Heart right ventricle (tissue), 16 donors: ENCODE measurements around the gene MCM3AP. TPM values are rescaled to one million over a fixed set of nuclear protein-coding genes. Genes with fewer than 3 reads are reported as not detected.

Experiments used
- ATAC-seq, 8 donors: fragments of 200-7000 bp; cut with Tn5 transposase; one replicate each; pipeline ENCODE4 v1.9.1; 2020; ENCODE audit warnings: mild to moderate bottlenecking in 8 of 8, moderate library complexity in 8 of 8, moderate number of reproducible peaks in 1 of 8
- DNase-seq, 2 donors: peaks; one replicate each; pipeline ENCODE4 v3.0.0-alpha.2; 2020
- H3K27ac ChIP-seq, 10 donors: fragments of 200-600 bp; sonication (generic) in 2 of 10; one replicate each; pipeline versions ENCODE4 v1.5.0 to v1.8.0; 2020 to 2022; ENCODE audit warnings: mild to moderate bottlenecking in 3 of 10
- H3K27me3 ChIP-seq, 7 donors: fragments of 200-600 bp; one replicate each; pipeline ENCODE4 v1.8.0; 2021 to 2022; ENCODE audit warnings: mild to moderate bottlenecking in 2 of 7
- H3K36me3 ChIP-seq, 9 donors: fragments of 200-600 bp; sonication (generic) in 1 of 9; one replicate each; pipeline versions ENCODE4 v1.5.0 to v1.8.0; 2020 to 2022; ENCODE audit warnings: mild to moderate bottlenecking in 2 of 9
- H3K4me1 ChIP-seq, 9 donors: fragments of 200-600 bp; sonication (generic) in 1 of 9; one replicate each; pipeline versions ENCODE4 v1.5.0 to v1.8.0; 2020 to 2022; ENCODE audit warnings: mild to moderate bottlenecking in 4 of 9
- H3K4me3 ChIP-seq, 10 donors: fragments of 200-600 bp; sonication (generic) in 2 of 10; one replicate each; pipeline versions ENCODE4 v1.5.0 to v1.8.0; 2020 to 2022; ENCODE audit warnings: mild to moderate bottlenecking in 7 of 10, moderate library complexity in 2 of 10
- H3K9me3 ChIP-seq, 11 donors: fragments of 200-600 bp in 10 of 11; sonication (generic) in 2 of 11; one replicate each; pipeline versions ENCODE4 v1.5.0 to v1.8.0; 2013 to 2022; ENCODE audit warnings: mild to moderate bottlenecking in 2 of 11, control low read depth in 1 of 11, moderate library complexity in 1 of 11
- WGBS, 2 donors: extraction: QIAGEN DNeasy Blood & Tissue Kit; methylation state at CpG; one replicate each; pipeline ENCODE4 v1.1.7; 2013; ENCODE audit warnings: inconsistent platforms in 1 of 2; 5-methylcytosine and 5-hydroxymethylcytosine counted together
- intact Hi-C, 10 donors: fragments of 100-400 bp; cut with DNase I; formaldehyde crosslinking; loops; one replicate each; pipeline versions ENCODE4 v1.11.1 to v1.14.2; 2022
- polyA plus RNA-seq, 2 donors: library from polyadenylated mRNA; stranded (reverse); fragments of 200-250 nt; gene quantifications; one replicate each; pipeline ENCODE4 v1.2.3, GENCODE V29; 2013
- total RNA-seq, 10 donors: library from RNA; stranded (reverse); fragmentation: NEBNext Ultra II Directional in 3 of 10; extraction: Animal tissue kit (Norgen Biotek cat#: 25700) in 3 of 10; gene quantifications; one replicate each; pipeline versions ENCODE4 v1.2.1 to v1.2.4, GENCODE V29; 2021 to 2023
- TF ChIP-seq, protein P1 (sequence below), 9 donors: fragments of 200-600 bp; sonication (generic) in 2 of 9; IDR thresholded peaks; one replicate each; pipeline versions ENCODE4 v1.5.0 to v1.8.0; 2021 to 2022; ENCODE audit warnings: antibody characterized with exemption in 9 of 9, mild to moderate bottlenecking in 5 of 9, moderate library complexity in 1 of 9
- donor health status: Arrhythmogenic right ventricular cardiomyopathy.
- donor health status: ischemic (EF 13 %, LVEDD 7.1; RV severe dilation, severe dysfunction).
- donor health status: healthy with polysubstance abuse.
- donor health status: DM: no; HTN: yes; CAD: no.
- donor health status: DM: no; HTN: no; CAD: no.
- donor health status: ischemic (EF 25% LVEDD 6.9; RV normal size, moderate dysfunction).
- donor health status: ischemic (EF 25% LVEDD 5.7; RV mildly dilated, moderate dysfunction).
- donor health status: healthy.
- donor health status: DM: yes; HTN: yes; CAD: no.
- donor health status: Ischemic cardiomyopathy.
- donor health status: ischemic (EF 35%, LVEDD 5.7; RV mildly dilated, moderate dysfunction).
- donor health status: nonischemic (EF 11% LVEDD 7.7; RV severe dilation, severe dysfunction).
- donor health status: DM: yes; HTN: yes; CAD: no.
- donor health status: PGD.
- donor health status: ischemic (EF 29% LVEDD 5.4; RV normal size, mild dysfunction).
- donor health status: nonischemic (EF 23%, LVEDD 6.1; RV moderate dilation, normal function).

The MCM3AP gene
- total and polyA plus RNA-seq, 12 donors = 31.0 to 68.4 (median 52.0) TPM

DNA sequence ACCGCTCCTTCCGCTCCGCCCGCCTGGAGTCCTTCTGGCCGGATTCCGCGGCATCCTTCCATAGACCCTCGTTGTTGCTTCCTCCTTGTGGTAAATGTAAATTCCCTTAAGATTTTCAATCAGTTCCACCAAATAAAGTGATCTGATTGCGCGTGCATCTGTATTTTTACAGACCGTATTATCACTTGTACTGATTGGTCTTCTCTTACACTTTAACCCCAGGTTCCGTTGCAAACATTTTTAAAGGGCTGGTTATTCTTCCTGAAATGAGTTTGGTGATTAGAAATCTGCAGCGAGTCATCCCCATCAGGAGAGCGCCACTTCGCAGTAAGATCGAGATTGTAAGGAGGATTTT lies 1.2 kb upstream of the MCM3AP start:
- peak overlapping the region; percentile 59 to 93 (median 82) for H3K4me3 ChIP-seq
- WGBS, 2 donors = 1% methylated on average over 16 of the region's 16 CpGs
- H3K27me3 ChIP-seq = no peaks in the 10 kb centered on the region
- intact Hi-C loops = loop anchor here in 4 of 10 donors (1.0 to 10.0 kb wide), 6 partner anchors 36 to 102 kb away; partner anchors contain the start of genes PCNT (in 3 of the 4), C21orf58 (in 2 of the 4), LSS (in 1 of the 4) and SPATC1L (in 1 of the 4)
- H3K4me1 ChIP-seq = peaks cover 22 to 62% (median 47%) of the 10 kb centered on the region in 9 donors
- ATAC-seq = peak in 1 of 8 donors; percentile 1
- peak overlapping the region; percentile 89 to 98 (median 94) for H3K27ac ChIP-seq
- peaks cover 0 to 54% (median 9%) of the 10 kb centered on the region in 9 donors for H3K36me3 ChIP-seq
- TF ChIP-seq, protein P1, sequence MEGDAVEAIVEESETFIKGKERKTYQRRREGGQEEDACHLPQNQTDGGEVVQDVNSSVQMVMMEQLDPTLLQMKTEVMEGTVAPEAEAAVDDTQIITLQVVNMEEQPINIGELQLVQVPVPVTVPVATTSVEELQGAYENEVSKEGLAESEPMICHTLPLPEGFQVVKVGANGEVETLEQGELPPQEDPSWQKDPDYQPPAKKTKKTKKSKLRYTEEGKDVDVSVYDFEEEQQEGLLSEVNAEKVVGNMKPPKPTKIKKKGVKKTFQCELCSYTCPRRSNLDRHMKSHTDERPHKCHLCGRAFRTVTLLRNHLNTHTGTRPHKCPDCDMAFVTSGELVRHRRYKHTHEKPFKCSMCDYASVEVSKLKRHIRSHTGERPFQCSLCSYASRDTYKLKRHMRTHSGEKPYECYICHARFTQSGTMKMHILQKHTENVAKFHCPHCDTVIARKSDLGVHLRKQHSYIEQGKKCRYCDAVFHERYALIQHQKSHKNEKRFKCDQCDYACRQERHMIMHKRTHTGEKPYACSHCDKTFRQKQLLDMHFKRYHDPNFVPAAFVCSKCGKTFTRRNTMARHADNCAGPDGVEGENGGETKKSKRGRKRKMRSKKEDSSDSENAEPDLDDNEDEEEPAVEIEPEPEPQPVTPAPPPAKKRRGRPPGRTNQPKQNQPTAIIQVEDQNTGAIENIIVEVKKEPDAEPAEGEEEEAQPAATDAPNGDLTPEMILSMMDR (IDR thresholded peaks at IDR 0.05) = no peak
- no peaks in the 10 kb centered on the region for H3K9me3 ChIP-seq
- DNase-seq = no peak

DNA sequence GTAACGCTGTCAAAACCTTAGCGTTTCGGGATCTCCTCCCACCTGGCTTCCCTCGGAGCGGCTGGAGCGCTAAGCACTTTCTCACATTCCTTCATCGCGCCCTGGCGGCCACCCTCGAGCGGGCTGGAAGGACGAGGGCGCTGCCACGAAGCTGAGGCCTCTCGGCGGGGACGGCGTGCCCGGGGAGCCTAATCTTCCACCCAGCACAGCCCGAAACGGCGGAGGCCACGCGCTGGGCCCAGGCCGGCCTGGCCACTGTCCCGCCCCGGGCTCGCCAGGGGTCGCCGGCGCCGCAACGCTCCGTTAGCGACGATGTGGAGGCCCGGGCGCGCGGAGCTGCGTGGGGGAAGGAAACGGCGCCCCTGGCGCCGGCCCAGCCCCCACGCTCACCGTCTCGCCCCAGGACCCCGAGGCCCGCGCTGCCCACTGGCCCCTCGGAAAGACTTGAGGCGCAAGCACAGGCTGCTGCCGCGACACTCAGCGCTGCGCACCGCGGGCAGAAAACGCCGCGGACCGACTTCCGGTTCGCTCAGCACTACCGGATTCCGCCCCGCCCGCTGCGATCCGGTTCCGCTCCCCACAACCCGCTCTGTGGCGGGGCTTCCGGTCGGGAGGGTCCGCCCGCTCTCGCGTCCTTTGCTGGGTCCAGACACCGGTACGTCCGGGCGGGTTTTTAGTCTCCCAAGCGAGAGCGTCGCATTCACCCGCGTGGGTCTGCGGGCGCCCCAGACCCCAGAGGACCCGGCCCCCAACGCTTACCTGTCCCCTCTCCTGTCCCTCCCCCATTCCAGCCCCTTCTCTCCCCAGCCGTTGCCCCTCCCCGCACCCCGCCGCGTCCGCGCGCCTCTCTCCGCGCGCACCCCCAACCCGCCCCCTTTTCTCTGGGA lies 593 bp upstream of the MCM3AP start, which contains the start of gene YBEY:
TSS of gene YBEY (plus strand) at position 582 of the 887 bp plus-strand sequence. CDS start 572 bp downstream, outside the sequence.
- ATAC-seq (peak; percentile 97 to 98 (median 98)), DNase-seq (peak; percentile 91)
- intact Hi-C loops = loop anchor here in 4 of 10 donors (1.0 to 10.0 kb wide), 6 partner anchors 36 to 101 kb away; partner anchors contain the start of genes PCNT (in 3 of the 4), C21orf58 (in 2 of the 4), LSS (in 1 of the 4) and SPATC1L (in 1 of the 4)
- Histone ChIP-seq H3K27me3 (no peaks in the 10 kb centered on the region), H3K4me3 (peak within 1 kb of the TSS; percentile 59 to 93 (median 82)), H3K36me3 (peaks cover 0 to 54% (median 9%) of the 10 kb centered on the region in 9 donors), H3K9me3 (no peaks in the 10 kb centered on the region), H3K4me1 (peaks cover 22 to 68% (median 52%) of the 10 kb centered on the region in 9 donors), H3K27ac (peak within 1 kb of the TSS; percentile 89 to 98 (median 94))
- TF ChIP-seq, protein P1 (IDR thresholded peaks at IDR 0.05) = peak in 8 of 9 donors; percentile 7 to 62 (median 38)
- 0 to 1% methylated on average over 72 to 102 of the region's 105 CpGs for WGBS, 2 donors

DNA sequence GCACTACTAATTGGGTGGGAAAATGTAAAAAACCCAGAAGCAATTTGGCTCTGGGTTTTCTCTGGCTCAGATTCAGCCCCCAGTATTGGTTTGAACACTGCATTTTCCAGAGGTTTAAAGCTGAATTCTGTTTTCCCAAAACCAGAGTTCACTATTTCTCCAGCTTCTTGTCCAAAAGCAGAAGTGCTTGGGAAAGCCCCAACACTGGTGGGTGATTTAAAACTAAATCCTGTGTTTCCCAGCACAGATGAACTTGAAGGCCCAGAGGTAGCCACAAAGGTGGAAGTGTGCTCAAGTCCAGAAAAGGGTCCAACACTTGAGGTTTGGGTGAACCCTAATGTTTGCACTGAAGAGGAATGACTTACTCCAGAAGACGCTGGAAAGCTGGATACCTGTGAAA lies 678 bp downstream of the MCM3AP start:
- no peaks in the 10 kb centered on the region for H3K9me3 ChIP-seq
- 92 to 93% methylated on average over 1 of the region's 1 CpG for WGBS, 2 donors
- no peaks in the 10 kb centered on the region for H3K27me3 ChIP-seq
- ATAC-seq (no peak), DNase-seq (no peak)
- H3K27ac ChIP-seq = peak overlapping the region in 4 of 10 donors; percentile 89 to 96 (median 94)
- peaks cover 22 to 73% (median 53%) of the 10 kb centered on the region in 9 donors for H3K4me1 ChIP-seq
- H3K36me3 ChIP-seq = peaks cover 0 to 67% (median 15%) of the 10 kb centered on the region in 9 donors
- H3K4me3 ChIP-seq = peak overlapping the region in 7 of 10 donors; percentile 59 to 93 (median 82)
- TF ChIP-seq, protein P1 (IDR thresholded peaks at IDR 0.05) = no peak
- intact Hi-C loops = loop anchor here in 3 of 10 donors (5.0 to 10.0 kb wide), 3 partner anchors 38 to 100 kb away; partner anchors contain the start of genes C21orf58 (in 2 of the 3), PCNT (in 2 of the 3), LSS (in 1 of the 3) and SPATC1L (in 1 of the 3)
